Upper lobe of left lung (tissue), 6 donors: ENCODE results near the gene ATIC. TPM values are rescaled to one million over a fixed set of nuclear protein-coding genes. Genes with fewer than 3 reads are reported as not detected.
A peak's percentile ranks its signal among the peaks of the same experiment; 100 is the strongest.
"Not testable (repeated sequence)": the region's sequence is repeated elsewhere in the genome, so short reads cannot be mapped to it uniquely, and the experiment has no call there.

Source experiments
- ATAC-seq, 2 donors: fragments of 200-7000 bp; cut with Tn5 transposase; one replicate each; pipeline ENCODE4 v1.9.1; 2022; ENCODE audit warnings: mild to moderate bottlenecking in 2 of 2, moderate library complexity in 2 of 2; ENCODE audit not compliant: low FRiP score in 2 of 2
- DNase-seq, 2 donors: peaks; one replicate each; pipeline ENCODE4 v3.0.0-alpha.2; 2019 to 2020
- H3K27ac ChIP-seq, 4 donors: fragments of 200-600 bp; sonication (generic); one replicate each; pipeline ENCODE4 v1.5.1; 2016 to 2019
- H3K27me3 ChIP-seq, 4 donors: fragments of 200-600 bp; sonication (generic); one replicate each; pipeline ENCODE4 v1.5.1; 2017 to 2019
- H3K36me3 ChIP-seq, 4 donors: fragments of 200-600 bp; sonication (generic); one replicate each; pipeline ENCODE4 v1.5.1; 2016 to 2019
- H3K4me1 ChIP-seq, 4 donors: fragments of 200-600 bp; sonication (generic); one replicate each; pipeline ENCODE4 v1.5.1; 2018 to 2019
- H3K4me3 ChIP-seq, 4 donors: fragments of 200-600 bp; sonication (generic); one replicate each; pipeline ENCODE4 v1.5.1; 2017 to 2019; ENCODE audit warnings: mild to moderate bottlenecking in 2 of 4, moderate library complexity in 1 of 4
- H3K9me3 ChIP-seq, 4 donors: fragments of 200-600 bp; sonication (generic); one replicate each; pipeline ENCODE4 v1.5.1; 2018 to 2019
- EP300 ChIP-seq, 4 donors: sonication (generic); formaldehyde crosslinking; IDR thresholded peaks; one replicate each; pipeline ENCODE4 v1.5.1; 2017; ENCODE audit warnings: antibody characterized with exemption in 4 of 4, control low read depth in 2 of 4
- POLR2A ChIP-seq, 4 donors: fragments of 450-650 bp; IDR thresholded peaks; one replicate each; pipeline ENCODE4 v1.5.1; 2016 to 2017; ENCODE audit warnings: antibody characterized with exemption in 4 of 4, mild to moderate bottlenecking in 2 of 4
- POLR2AphosphoS5 ChIP-seq, 2 donors: sonication (generic); formaldehyde crosslinking; IDR thresholded peaks; one replicate each; pipeline ENCODE4 v1.5.1; 2017; ENCODE audit warnings: antibody characterized with exemption in 2 of 2
- WGBS, 2 donors: methylation state at CpG; one replicate each; pipeline ENCODE4 v1.1.5; 2017 to 2018; 5-methylcytosine and 5-hydroxymethylcytosine counted together
- total RNA-seq, 6 donors: library from RNA; depleted of rRNA in 4 of 6; stranded (reverse); fragments of >200 nt in 4 of 6; gene quantifications; one replicate each; pipeline versions ENCODE4 v1.1.0 to v1.2.1, GENCODE V29; 2016 to 2021
- TF ChIP-seq, protein P1 (sequence below), 6 experiments: fragments of 450-650 bp in 4 of 6; fragments of 200-600 bp in 2 of 6; sonication (generic) in 2 of 6; IDR thresholded peaks; one replicate each; pipeline ENCODE4 v1.5.1; 2016 to 2019; ENCODE audit warnings: antibody characterized with exemption in 6 of 6
- donor health status: DM: no; HTN: no; CAD: no; lungs with moderate emphysema.
- donor health status: DM: no; HTN: yes; CAD: no; lungs with severe emphysema.

Gene ATIC
- total RNA-seq, 6 donors from 2014 or later = 25.1 to 69.2 (median 56.6) TPM

DNA sequence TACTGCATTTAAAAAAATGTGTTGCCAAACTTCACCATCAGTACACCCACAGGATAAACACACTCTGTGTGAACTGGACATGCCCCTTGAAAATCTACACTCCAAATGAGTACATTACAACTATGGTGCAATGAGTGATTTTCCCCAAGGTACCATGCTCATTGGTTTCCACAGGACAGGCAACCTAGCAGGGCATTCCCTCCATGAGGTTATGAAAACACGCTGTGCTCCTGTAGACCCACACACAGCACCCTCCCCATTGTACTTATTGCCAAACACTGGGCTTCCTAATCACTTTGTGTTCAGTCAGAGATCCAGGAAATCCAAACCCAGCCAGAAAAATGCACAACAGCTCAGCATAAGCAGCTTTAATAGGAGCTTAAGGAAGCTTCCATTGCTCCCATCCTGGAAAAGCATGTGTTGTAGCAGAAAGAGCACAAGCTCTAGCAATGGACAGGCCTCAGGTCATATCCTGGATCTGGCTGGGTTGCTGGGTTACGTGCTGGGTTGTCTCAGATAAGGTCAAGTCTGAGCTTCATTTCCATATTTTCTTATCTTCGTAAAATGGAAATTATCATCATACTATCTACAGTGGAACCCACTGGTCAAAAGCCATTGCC lies 20.8 kb upstream of the ATIC start:
- no peak for ATAC-seq
- no peaks in the 10 kb centered on the region for H3K27me3 ChIP-seq
- no peak overlapping the region for H3K27ac ChIP-seq
- H3K9me3 ChIP-seq = no peaks in the 10 kb centered on the region
- no peaks in the 10 kb centered on the region for H3K4me1 ChIP-seq
- DNase-seq = no peak
- WGBS, 2 donors = 84 to 90% methylated on average over 3 of the region's 3 CpGs
- H3K4me3 ChIP-seq = no peak overlapping the region
- no peak for TF ChIP-seq EP300 (IDR thresholded peaks at IDR 0.05)
- H3K36me3 ChIP-seq = no peaks in the 10 kb centered on the region

DNA sequence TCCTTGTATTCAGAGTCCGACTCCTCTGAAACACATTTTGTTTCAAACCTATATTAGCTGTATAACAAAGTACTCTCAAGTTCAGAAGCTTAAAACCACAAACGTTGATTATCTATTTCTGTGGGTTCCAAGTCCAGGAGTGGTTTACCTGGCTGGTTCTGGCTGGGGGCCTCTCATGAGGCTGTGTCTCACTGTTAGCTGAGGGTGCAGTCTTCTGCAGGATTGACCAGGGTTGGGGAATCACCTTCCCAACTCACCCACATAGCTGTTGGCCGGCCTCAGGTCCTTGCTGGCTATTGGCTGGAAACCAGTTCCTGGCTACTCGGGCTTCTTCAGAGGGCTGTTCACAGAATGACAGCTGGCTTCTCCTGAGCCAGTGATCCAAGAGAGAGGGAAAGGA lies 18.0 kb upstream of the ATIC start:
- DNase-seq (no peak), ATAC-seq (no peak)
- H3K9me3 ChIP-seq = no peaks in the 10 kb centered on the region
- 61 to 74% methylated on average over 3 to 4 of the region's 4 CpGs for WGBS, 2 donors
- H3K4me3 ChIP-seq = no peak overlapping the region
- H3K27me3 ChIP-seq = no peaks in the 10 kb centered on the region
- H3K4me1 ChIP-seq = no peaks in the 10 kb centered on the region
- no peaks in the 10 kb centered on the region for H3K36me3 ChIP-seq
- H3K27ac ChIP-seq = no peak overlapping the region
- TF ChIP-seq EP300 (IDR thresholded peaks at IDR 0.05) (no peak), POLR2AphosphoS5 (IDR thresholded peaks at IDR 0.05) (no peak), POLR2A (IDR thresholded peaks at IDR 0.05) (no peak)
- TF ChIP-seq, protein P1, sequence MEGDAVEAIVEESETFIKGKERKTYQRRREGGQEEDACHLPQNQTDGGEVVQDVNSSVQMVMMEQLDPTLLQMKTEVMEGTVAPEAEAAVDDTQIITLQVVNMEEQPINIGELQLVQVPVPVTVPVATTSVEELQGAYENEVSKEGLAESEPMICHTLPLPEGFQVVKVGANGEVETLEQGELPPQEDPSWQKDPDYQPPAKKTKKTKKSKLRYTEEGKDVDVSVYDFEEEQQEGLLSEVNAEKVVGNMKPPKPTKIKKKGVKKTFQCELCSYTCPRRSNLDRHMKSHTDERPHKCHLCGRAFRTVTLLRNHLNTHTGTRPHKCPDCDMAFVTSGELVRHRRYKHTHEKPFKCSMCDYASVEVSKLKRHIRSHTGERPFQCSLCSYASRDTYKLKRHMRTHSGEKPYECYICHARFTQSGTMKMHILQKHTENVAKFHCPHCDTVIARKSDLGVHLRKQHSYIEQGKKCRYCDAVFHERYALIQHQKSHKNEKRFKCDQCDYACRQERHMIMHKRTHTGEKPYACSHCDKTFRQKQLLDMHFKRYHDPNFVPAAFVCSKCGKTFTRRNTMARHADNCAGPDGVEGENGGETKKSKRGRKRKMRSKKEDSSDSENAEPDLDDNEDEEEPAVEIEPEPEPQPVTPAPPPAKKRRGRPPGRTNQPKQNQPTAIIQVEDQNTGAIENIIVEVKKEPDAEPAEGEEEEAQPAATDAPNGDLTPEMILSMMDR (IDR thresholded peaks at IDR 0.05) = no peak

DNA sequence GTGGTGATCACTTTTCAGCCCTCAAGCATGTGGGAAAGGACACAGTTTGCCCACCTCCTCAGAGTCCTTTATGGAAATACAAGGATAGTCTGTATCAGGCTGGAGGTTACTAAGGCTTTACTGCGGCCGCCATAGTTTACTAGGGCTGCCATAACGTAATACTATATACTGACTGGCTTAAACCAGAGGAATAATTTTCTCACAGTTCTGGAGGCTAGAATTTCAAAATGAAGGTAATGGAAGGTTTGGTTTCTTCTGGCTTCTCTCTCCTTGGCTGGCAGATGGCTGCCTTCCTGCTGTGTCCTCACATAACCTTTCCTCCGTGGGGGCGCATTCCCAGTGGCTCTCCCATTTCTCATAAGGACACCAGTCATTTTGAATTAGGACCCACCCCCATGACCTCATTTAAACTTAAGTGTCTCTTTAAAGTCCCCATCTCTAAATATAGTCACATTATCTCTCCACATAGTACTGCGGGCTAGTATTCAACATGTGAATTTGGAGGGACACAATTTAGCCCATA lies 12.5 kb upstream of the ATIC start:
- H3K4me3 ChIP-seq = no peak overlapping the region
- ATAC-seq (no peak), DNase-seq (no peak)
- no peak overlapping the region for H3K27ac ChIP-seq
- H3K36me3 ChIP-seq = no peaks in the 10 kb centered on the region
- peaks cover 0 to 6% (median 1%) of the 10 kb centered on the region in 4 donors for H3K9me3 ChIP-seq
- H3K27me3 ChIP-seq = no peaks in the 10 kb centered on the region
- 86% methylated on average over 6 of the region's 6 CpGs for WGBS, 2 donors
- H3K4me1 ChIP-seq = no peaks in the 10 kb centered on the region
- TF ChIP-seq POLR2AphosphoS5 (IDR thresholded peaks at IDR 0.05) (no peak), POLR2A (IDR thresholded peaks at IDR 0.05) (no peak), EP300 (IDR thresholded peaks at IDR 0.05) (no peak)
- TF ChIP-seq, protein P1 (IDR thresholded peaks at IDR 0.05) = no peak

DNA sequence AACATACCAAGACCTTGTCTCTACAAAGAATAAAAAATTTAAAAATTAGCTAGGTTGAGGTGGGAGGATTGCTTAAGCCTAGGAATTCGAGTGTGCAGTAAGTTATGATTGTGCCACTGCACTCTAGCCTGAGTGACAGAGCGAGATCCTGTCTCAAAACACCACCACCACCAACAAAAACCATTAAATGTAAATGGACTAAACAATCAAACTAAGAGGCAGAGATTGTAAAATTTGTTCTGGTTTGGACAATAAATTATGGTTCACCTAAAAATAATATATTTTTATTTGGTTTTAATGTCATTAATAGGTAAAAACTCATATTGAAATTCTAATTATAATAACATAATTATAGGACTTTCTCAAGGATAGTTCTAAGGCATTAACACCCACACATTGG lies 9.9 kb upstream of the ATIC start:
- Histone ChIP-seq H3K9me3 (peaks cover 0 to 6% (median 1%) of the 10 kb centered on the region in 4 donors), H3K27ac (no peak overlapping the region), H3K4me3 (no peak overlapping the region), H3K4me1 (no peaks in the 10 kb centered on the region), H3K36me3 (no peaks in the 10 kb centered on the region), H3K27me3 (no peaks in the 10 kb centered on the region)
- ATAC-seq (no peak), DNase-seq (no peak)
- no peak for TF ChIP-seq POLR2A (IDR thresholded peaks at IDR 0.05)
- 78 to 83% methylated on average over 2 of the region's 2 CpGs for WGBS, 2 donors

DNA sequence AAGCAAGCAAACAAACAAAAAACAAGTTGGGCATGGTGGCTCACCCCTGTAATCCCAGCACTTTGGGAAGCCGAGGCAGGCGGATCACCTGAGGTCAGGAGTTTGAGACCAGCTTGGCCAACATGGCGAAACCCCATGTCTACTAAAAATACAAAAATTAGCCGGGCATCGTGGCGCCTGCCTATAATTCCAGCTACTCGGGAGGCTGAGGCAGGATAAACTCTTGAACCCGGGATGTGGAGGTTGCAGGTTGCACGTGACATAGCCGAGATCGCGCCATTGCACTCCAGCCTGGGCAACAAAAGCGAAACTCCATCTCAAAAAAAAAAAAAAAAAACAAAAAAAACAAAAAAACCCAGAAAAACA lies 617 bp upstream of the ATIC start:
- ATAC-seq = peak in 1 of 2 donors; percentile 11
- H3K9me3 ChIP-seq, H3K27me3 ChIP-seq, DNase-seq, H3K36me3 ChIP-seq: not testable (repeated sequence)
- WGBS, 2 donors = 53 to 55% methylated on average over 13 of the region's 13 CpGs
- Histone ChIP-seq H3K4me3 (peak overlapping the region in 3 of 4 donors; percentile 63 to 72 (median 67)), H3K27ac (peak overlapping the region; percentile 71 to 83 (median 79)), H3K4me1 (peaks cover 0 to 24% (median 9%) of the 10 kb centered on the region in 4 donors)

DNA sequence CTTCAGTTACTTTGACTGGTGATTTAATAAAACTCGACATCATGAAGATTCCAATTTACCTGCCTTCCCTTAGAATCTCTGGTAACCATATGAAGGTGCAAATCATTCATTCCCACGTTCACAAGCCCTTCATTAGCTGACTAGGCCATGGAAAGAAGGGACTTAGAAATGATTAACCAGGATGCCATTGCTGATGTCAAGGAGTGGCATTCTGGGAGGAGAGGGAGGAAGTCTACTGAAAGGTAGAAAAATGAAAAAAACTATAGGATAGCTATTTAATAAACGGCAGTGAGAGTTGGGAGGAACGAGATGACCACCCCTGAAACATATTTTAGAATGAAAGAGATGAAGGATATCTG lies 1.4 kb downstream of the ATIC start:
- Histone ChIP-seq H3K36me3 (peaks cover 0 to 3% (median 1%) of the 10 kb centered on the region in 4 donors), H3K4me1 (peaks cover 0 to 24% (median 9%) of the 10 kb centered on the region in 4 donors), H3K4me3 (peak overlapping the region in 1 of 4 donors; percentile 63), H3K27me3 (no peaks in the 10 kb centered on the region), H3K27ac (no peak overlapping the region), H3K9me3 (no peaks in the 10 kb centered on the region)
- TF ChIP-seq POLR2AphosphoS5 (IDR thresholded peaks at IDR 0.05) (no peak), POLR2A (IDR thresholded peaks at IDR 0.05) (no peak), EP300 (IDR thresholded peaks at IDR 0.05) (no peak)
- TF ChIP-seq, protein P1 (IDR thresholded peaks at IDR 0.05) = no peak
- 79 to 81% methylated on average over 4 of the region's 4 CpGs for WGBS, 2 donors
- DNase-seq (no peak), ATAC-seq (no peak)
